Stimulated activated naive CD4-positive, alpha-beta T cell treated with Interleukin-2 at 50 U/mL for 16 hours (primary cell): ENCODE data around the gene TRAF3IP3.
"Not testable (repeated sequence)": the region's sequence is repeated elsewhere in the genome, so short reads cannot be mapped to it uniquely, and the experiment has no call there.

Experiments
- DNase-seq: peaks from one replicate; lab custom pipeline; 2025; lab: John Stamatoyannopoulos, UW

Gene TRAF3IP3

DNA sequence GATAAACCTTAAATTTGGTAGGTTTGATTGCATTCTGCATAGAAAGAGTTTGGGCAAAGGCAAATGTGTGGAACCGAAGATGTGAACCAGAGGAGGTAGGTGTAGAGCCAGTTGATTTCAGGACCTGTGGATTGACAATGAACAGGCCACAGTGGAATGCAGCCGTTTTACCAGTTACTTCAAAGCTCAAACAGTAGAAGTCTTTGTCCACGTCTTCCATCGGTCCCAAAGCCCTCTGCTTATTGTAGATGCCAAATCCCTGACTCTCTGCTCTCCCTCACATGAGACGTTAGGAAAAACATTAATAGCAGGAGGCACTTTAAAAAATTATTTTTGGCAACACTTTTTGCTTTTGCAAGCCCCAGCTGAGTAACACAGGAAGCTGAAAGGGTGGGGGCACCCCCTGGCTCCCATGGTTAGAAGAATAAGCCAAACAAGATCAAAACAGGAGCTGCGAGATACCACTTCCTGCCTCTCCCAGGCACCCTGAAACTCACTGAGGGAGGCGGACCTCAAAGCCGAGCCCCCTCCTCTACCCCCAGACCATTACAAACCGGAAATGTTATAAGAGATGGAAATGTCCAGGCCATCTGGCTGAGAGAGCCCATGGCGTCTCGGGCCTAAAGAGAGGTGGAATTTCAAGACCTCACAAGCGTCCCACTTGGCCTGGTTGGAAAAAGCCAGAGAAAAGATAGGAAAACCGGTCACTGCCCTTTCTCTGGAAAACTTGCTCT lies 13.5 kb downstream of the TRAF3IP3 start:
- DNase-seq: peak; percentile 72

DNA sequence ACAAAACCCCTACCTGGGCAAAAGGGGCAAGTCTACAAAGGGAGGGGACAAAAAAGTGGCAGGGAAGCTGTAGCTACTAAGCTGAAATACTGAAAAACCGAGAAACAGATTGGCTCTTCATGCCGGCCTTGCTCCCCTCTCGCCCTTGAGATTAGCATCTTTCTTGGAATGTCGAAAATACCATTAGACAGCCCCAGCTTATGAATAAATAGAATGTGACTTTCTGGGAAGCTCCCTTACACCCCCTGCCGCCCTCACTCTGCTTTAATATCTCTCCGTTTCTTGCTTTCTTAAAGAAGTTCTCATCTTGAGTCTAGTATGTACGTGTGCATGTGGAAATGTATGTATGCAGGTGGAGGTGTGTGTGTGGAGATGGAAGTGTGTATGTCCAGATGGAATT lies 14.1 kb downstream of the TRAF3IP3 start:
- DNase-seq: no peak

DNA sequence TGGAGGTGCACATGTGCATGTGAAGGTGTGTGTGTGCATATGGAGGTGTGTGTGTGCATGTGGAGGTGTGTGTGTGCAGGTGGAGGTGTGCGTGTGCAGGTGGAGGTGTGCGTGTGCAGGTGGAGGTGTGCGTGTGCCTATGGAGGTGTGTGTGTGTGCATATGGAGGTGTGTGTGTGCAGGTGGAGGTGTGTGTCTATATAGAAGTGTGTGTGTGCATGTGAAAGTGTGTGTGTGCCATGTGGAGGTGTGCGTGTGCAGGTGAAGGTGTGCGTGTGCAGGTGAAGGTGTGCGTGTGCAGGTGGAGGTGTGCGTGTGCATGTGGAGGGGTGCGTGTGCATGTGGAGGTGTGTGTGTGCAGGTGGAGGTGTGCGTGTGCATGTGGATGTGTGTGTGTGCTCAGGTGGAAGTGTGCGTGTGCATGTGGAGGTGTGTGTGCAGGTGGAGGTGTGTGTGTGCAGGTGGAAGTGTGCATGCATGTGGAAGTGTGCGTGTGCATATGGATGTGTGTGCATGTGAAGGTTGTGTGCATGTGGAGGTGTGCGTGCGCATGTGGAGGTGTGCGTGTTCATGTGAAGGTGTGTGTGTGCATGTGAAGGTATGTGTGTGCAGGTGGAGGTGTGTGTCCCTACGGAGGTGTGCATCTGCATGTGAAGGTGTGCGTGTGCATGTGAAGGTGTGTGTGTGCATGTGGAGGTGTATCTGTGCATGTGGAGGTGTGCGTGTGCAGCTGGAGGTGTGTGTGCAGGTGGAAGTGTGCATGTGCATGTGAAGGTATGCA lies 15.0 kb downstream of the TRAF3IP3 start:
- DNase-seq: no peak

GRCh38 chr1:209772126-209772525 lies 16.3 kb downstream of the TRAF3IP3 start:
- no peak for DNase-seq

DNA sequence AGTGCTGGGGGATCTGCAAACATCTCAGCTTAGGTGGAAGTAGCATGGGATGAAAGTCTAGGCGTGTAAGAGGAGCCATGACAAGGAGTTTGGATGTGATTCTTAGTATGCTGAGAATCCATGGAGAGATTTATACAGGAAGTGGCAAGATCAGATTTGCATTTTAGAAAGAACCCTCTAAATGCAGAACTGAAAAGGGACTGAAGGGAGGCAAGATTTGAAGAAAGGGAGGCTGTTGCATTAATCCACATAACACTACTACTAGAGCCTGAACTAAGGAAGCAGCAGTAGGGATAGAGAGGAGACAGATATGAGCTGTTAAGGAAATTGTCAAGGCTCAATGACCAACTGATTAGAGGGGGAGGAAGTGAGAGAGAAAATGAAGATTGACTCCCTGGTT lies 18.7 kb downstream of the TRAF3IP3 start:
- DNase-seq: no peak

GRCh38 chr1:209775678-209776077 lies 19.8 kb downstream of the TRAF3IP3 start:
- no peak for DNase-seq

GRCh38 chr1:209777587-209777986 lies 21.7 kb downstream of the TRAF3IP3 start:
- no peak for DNase-seq

GRCh38 chr1:209778102-209778501 lies 22.2 kb downstream of the TRAF3IP3 start:
- no peak for DNase-seq

- no peak for DNase-seq
Measured at GRCh38 chr1:209780268-209780667, 24.4 kb downstream of the TRAF3IP3 start.

DNA sequence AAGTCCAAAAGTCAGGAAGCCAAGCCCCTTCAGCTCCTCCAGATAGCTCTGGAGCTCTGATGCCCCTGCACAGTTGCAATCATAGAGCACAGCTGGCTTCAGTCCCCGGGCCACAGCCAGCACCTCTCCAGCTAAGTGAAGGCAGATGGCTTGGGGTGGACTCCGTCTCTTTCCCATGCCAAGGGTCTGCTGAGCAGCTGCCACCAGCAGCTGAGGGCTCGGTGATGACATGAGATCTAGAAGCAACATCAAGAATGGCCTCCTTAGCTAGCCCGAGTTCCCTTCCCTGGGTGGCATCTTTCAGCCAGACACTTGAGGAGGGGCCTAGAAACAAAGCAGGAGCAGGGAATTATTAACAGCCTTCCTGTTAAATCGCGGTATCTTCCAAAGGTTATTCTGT lies 27.5 kb downstream of the TRAF3IP3 start:
- no peak for DNase-seq

DNA sequence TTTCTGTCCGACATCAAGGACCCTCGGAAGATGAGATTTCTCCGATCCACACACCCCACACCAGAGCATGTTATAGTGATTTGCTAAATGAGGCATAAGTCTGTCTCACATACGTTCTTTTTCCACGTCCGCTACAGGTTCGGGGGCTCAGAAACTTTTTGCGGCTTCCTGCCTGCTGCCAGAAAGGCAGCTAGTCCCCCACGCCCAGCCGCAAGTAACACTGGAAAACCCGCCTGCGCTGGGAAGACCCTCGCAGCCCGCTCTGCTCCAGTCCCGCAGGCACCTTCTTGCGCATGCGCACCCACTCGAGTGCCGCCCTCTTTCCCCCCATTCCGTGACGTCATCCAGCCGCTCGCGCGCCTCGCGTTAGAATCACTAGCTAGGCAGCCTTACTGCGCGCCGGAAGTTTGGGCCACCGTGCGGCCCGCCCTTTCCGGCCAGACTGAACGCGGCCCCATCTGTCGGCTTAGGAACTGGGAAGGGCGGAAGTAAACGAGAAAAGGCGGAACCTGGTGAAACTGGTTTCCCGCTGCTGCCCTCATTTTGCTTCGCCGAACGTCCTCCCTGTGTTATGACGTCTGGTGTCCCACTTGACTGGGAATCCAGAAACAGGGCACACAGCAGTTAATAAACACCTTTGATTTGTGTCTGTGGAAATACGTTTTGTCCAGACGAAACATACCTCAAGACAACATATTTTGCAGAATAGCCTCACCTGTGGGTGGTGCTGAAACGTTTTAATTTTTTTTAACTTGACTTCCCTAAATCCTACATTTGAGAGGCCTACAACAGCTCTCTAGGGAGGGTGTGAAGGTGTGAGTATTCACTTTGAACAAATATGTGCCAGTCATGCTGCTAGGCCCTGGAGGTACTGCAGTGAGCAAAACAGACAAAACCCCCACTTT lies 28.7 kb downstream of the TRAF3IP3 start, which contains the start of gene C1orf74:
Gene C1orf74 (minus strand): TSS at position 295 of the 905 bp plus-strand sequence. CDS start 925 bp downstream, outside the sequence.
- peak; percentile 97 for DNase-seq

DNA sequence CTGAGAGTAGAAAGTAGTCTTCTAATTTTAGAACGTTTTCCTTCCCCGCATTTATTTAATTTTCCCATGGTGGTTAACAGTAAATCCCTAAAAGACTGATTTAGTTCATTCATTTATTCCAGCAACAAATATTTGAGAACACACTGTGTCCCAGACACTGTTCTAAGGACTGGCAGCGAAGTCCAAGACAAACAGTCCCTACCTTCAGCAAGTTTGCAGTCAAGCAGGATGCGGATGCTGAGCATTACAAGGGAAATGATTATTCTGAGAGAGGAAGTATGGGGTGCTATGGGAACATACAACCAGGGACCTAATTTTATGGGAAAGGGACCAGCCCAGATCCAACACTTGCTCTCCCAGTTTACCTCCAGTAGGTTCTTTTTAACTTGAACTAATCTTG lies 29.7 kb downstream of the TRAF3IP3 start:
- DNase-seq: no peak

DNA sequence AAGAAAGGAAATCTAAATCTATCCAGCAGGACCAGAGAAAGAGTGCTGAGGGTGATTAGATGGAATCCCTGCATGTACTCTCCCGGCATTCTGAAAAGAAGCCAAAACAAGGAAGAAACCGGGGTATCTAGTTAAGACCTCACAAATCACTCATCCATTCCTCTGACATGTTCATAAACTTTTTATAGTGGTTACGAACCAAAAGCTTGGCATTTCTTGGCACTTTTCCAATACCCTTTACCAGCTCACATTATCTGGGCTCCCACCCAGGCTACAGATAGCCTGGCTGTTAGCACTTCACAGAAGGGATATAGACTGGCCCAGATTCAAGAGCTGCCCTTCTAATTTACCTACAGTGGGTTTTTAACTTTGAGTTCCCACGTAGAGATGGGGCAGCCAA lies 30.3 kb downstream of the TRAF3IP3 start:
- DNase-seq: no peak

DNA sequence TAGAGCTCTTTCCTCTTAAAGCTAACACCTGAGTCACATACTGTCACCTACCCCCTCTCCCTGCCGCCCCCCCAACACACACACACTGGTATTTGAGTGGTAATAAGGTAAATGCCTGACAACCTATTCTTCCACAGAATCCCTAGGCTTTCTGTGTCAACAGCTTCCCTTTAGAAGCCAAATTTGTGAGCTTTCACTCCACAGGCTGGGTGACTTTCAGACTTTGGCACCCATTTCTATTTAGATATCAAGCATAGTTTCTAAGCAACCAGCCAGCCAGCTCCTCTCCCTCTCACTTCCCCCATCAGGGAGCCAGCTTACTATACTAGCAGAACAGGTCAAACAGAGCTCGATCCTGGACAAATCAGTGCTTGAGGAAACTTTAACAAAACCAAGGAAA lies 31.7 kb downstream of the TRAF3IP3 start:
- DNase-seq: no peak

DNA sequence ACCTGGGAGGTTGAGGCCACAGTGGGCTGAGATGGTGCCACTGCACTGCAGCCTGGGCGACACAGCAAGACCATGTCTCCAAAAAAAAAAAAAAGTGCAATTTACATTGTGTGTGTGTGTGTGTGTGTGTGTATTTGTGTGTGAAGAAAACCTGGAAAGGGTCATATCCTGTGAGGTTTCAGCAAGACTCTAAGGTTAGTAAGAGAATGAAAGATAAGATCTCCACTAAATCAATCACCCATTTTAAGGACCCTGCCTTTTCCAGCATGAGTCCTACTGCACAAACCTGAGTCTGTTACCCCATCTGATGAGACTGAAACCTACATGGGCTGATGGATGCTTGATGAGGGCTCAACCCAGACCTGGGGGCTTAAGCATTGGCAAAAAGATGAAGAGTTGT lies 33.4 kb downstream of the TRAF3IP3 start:
- no peak for DNase-seq

- DNase-seq: no peak
Measured at GRCh38 chr1:209790286-209791193, 34.7 kb downstream of the TRAF3IP3 start.

GRCh38 chr1:209791920-209792319 lies 36.1 kb downstream of the TRAF3IP3 start:
- DNase-seq: no peak

DNA sequence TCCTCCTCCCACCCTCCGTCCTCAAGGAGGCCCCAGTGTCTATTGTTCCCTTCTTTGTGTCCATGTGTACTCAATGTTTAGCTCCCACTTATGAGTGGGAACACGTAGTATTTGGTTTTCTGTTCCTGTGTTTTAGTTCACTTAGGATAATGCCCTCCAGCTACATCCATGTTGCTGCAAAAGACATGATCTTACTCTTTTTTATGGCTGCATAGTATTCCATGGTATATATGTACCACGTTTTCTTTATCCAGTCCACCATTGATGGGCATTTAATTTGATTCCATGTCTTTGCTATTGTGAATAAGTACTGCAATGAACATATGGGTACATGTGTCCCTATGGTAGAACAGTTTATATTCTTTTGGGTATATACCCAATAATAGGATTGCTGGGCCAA lies 37.9 kb downstream of the TRAF3IP3 start:
- not testable (repeated sequence) for DNase-seq

DNA sequence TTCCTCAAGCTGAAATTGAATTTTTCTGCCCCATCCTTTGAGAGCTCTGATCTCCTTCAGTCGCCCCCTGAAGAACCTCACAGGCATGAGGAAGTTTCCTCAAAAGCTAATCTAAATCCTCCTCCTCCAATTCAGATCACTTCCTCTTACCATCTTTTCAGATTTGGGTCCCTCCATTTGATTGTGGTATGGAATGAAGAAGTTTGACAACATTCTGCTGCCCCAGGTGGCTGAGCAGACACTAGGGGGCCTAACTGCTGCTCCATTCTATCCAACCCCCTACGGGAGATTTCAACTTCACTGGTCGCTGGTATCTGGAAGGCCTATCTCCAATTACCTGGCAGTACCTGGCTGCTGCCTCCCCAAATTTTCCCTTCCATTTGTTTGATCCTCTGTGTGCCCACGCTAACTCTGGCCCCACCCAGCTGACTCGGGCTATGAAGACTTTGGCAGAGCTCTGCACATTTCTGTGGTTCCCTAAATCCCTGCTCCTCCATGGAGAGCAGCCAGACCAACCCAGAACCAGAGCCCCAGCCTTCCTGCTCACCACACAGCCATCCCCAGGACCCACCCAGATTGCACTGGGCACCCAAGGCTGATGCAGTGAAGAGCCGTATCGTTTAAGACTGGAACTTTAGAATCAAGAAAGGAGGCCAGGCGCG lies 42.3 kb downstream of the TRAF3IP3 start:
- DNase-seq: no peak

GRCh38 chr1:209800984-209801834 lies 45.4 kb downstream of the TRAF3IP3 start:
- no peak for DNase-seq
